ENCODE results near the gene SDHA.

SDHA gene

DNA sequence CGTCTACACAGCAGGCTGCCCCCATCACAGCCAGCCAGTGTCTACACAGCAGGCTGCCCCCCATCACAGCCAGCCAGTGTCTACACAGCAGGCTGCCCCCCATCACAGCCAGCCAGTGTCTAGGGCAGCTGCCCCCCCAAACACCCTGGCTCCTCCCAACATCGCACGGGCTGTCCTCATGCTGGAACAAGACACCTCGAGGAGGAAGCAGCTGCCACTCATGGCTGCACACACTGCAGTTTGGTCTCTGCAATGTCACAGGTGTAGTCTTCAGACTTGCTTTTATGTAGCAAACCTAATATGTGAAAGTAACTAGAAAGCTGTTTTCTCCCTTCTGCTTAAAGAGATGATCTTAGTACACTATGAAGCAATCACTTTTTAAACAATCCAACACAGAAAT lies 17.1 kb upstream of the SDHA start:
- H3K27me3 ChIP-seq (replicated peaks; ENCODE audit: control insufficient read depth, insufficient read depth, low read length) = no peaks in the 10 kb centered on the region
- H3K9me3 ChIP-seq (ENCODE audit: control insufficient read depth, low read length) = no peaks in the 10 kb centered on the region
- no peak overlapping the region for H3K4me3 ChIP-seq (ENCODE audit: low read length)
- H3K9ac ChIP-seq (ENCODE audit: low read length) = no peak overlapping the region
- H3K4me1 ChIP-seq (ENCODE audit: control insufficient read depth, insufficient read depth, low read length) = peaks cover 1% of the 10 kb centered on the region
- peaks cover 22% of the 10 kb centered on the region for H3K36me3 ChIP-seq (ENCODE audit: control insufficient read depth, insufficient read depth, low read length, severe bottlenecking)
- DNase-seq (ENCODE audit: low read depth) = no peak

DNA sequence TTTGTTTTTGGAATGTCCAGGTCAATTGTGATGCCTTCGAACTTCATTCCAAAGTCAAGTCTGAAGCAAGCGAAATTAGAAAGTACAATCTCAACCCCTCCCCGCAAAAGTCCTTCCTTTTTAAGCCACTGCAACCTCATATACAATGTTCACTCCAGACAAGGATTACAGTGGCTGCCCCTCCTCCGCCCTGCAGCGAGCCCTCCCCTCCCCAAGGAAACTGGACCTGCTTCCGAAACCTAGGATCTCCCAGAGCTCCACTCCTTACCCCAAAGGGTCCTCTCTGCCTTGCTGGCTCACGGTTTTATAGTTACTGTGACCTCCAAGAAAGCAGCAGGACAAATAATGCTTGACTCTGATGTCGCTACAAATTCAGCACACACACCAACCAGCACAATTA lies 16.4 kb upstream of the SDHA start:
- peaks cover 8% of the 10 kb centered on the region for H3K4me1 ChIP-seq (ENCODE audit: control insufficient read depth, insufficient read depth, low read length)
- H3K9ac ChIP-seq (ENCODE audit: low read length) = no peak overlapping the region
- H3K36me3 ChIP-seq (ENCODE audit: control insufficient read depth, insufficient read depth, low read length, severe bottlenecking) = peaks cover 22% of the 10 kb centered on the region
- no peak for DNase-seq (ENCODE audit: low read depth)
- H3K9me3 ChIP-seq (ENCODE audit: control insufficient read depth, low read length) = no peaks in the 10 kb centered on the region
- no peak overlapping the region for H3K4me3 ChIP-seq (ENCODE audit: low read length)
- H3K27me3 ChIP-seq (replicated peaks; ENCODE audit: control insufficient read depth, insufficient read depth, low read length) = no peaks in the 10 kb centered on the region

DNA sequence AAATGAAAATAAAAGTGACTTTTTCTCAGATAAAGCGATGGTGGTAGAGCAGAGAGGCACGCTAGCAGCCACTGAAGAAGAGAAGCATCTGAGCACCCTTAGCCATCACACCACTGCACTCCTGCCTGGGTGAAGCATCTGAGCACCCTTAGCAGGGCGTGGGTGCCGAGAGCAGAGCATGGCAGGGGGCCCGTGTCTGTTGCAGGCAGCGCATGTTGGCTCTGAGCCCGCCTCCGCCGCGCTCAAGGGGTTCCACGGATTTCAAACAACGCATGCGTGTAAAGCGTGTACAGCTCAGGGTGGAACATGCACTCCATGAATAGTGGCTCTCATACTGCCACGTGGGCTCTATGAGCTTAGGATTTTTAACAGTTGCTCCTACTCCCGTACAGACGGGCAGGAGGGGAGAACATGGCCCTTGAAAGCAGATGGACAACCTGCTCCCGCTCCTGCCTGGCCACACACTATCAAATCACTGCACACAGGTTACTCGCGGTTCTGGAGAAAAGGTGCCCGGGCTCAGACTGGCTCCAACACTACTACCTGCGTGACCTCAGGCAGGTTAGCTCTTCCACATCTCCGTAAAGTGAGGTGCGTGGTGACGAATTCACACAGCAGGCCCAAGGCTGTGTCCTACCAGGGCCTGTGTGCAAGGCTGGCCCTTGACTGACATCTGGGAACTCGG lies 14.7 kb upstream of the SDHA start:
- no peaks in the 10 kb centered on the region for H3K9me3 ChIP-seq (ENCODE audit: control insufficient read depth, low read length)
- H3K4me1 ChIP-seq (ENCODE audit: control insufficient read depth, insufficient read depth, low read length) = peaks cover 12% of the 10 kb centered on the region
- H3K4me3 ChIP-seq (ENCODE audit: low read length) = no peak overlapping the region
- DNase-seq (ENCODE audit: low read depth) = no peak
- peaks cover 22% of the 10 kb centered on the region for H3K36me3 ChIP-seq (ENCODE audit: control insufficient read depth, insufficient read depth, low read length, severe bottlenecking)
- no peaks in the 10 kb centered on the region for H3K27me3 ChIP-seq (replicated peaks; ENCODE audit: control insufficient read depth, insufficient read depth, low read length)
- no peak overlapping the region for H3K9ac ChIP-seq (ENCODE audit: low read length)

DNA sequence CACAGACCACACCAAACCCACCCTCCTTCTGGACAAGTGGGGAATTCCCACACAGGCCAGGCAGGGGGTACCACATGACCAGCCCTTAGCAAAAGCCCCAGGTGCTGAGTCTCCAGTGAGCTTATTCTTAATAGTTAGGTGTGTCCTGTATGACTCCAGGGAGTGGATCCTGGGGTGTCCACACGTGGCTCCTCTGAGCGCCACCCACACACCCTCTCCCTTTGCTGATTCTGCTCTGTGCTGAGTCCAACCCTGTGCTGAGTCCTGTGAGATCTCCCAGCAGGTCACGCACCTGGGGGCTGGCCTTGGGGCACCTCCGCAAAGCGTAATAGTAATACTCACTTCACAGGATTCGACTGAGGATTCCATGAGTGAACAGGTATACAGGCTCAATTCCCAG lies 14.1 kb upstream of the SDHA start:
- Histone ChIP-seq H3K9me3 (ENCODE audit: control insufficient read depth, low read length) (no peaks in the 10 kb centered on the region), H3K4me3 (ENCODE audit: low read length) (no peak overlapping the region), H3K9ac (ENCODE audit: low read length) (no peak overlapping the region), H3K4me1 (ENCODE audit: control insufficient read depth, insufficient read depth, low read length) (peaks cover 12% of the 10 kb centered on the region), H3K27me3 (replicated peaks; ENCODE audit: control insufficient read depth, insufficient read depth, low read length) (no peaks in the 10 kb centered on the region), H3K36me3 (ENCODE audit: control insufficient read depth, insufficient read depth, low read length, severe bottlenecking) (peaks cover 22% of the 10 kb centered on the region)
- DNase-seq (ENCODE audit: low read depth) = no peak

DNA sequence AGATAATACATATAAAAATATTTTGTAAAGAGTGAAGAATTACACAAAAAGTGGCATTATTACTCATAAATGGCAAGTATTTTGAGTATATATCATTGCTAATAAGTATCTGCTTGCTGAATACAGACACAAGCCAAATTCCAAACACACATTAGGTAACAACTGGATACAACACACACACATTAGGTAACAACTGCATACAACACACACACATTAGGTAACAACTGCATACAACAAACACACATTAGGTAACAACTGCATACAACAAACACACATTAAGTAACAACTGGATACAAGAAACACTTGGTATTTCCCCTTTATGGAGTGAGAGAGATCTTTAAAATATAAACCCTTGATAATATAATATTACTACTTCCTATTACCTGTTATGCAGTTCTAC lies 13.7 kb upstream of the SDHA start:
- H3K27me3 ChIP-seq (replicated peaks; ENCODE audit: control insufficient read depth, insufficient read depth, low read length) = no peaks in the 10 kb centered on the region
- DNase-seq (ENCODE audit: low read depth) = no peak
- no peaks in the 10 kb centered on the region for H3K9me3 ChIP-seq (ENCODE audit: control insufficient read depth, low read length)
- H3K36me3 ChIP-seq (ENCODE audit: control insufficient read depth, insufficient read depth, low read length, severe bottlenecking) = peaks cover 22% of the 10 kb centered on the region
- no peak overlapping the region for H3K4me3 ChIP-seq (ENCODE audit: low read length)
- H3K9ac ChIP-seq (ENCODE audit: low read length) = no peak overlapping the region
- H3K4me1 ChIP-seq (ENCODE audit: control insufficient read depth, insufficient read depth, low read length) = peaks cover 12% of the 10 kb centered on the region

DNA sequence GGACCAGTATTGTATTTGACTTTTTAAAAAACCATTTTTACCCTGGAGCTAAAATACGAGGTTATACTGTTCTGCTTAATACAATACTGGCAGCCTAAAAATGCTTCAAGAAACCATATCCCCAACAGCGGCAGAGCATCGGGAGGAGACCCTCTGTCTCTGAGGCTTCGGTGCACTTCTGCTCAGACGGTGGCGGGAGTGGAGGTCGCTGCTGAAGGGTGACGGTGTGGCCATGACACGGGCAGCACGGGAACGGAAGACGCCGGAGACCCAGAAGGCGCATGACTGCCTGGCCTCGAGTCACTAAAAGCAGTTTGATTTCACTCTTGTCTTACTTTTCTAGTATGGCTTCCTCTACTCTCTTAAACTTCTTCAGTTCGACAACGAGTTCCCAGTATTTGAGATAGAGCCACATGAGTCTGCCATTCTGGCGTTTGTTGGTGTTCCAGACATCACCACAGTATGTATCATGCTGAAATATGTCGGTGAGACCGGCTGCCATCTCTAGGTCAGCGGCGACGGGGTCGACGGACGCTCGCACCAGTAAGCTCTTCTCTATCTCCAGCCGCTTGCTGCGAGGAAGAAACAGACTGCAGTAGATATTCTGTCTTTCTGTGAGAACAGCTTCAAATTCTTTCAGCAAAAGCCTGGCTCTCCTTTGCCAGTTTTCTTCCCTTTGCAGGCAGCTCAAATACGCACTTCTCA lies 13.0 kb upstream of the SDHA start:
- DNase-seq (ENCODE audit: low read depth) = no peak
- peaks cover 22% of the 10 kb centered on the region for H3K36me3 ChIP-seq (ENCODE audit: control insufficient read depth, insufficient read depth, low read length, severe bottlenecking)
- no peak overlapping the region for H3K4me3 ChIP-seq (ENCODE audit: low read length)
- no peaks in the 10 kb centered on the region for H3K9me3 ChIP-seq (ENCODE audit: control insufficient read depth, low read length)
- peaks cover 12% of the 10 kb centered on the region for H3K4me1 ChIP-seq (ENCODE audit: control insufficient read depth, insufficient read depth, low read length)
- H3K27me3 ChIP-seq (replicated peaks; ENCODE audit: control insufficient read depth, insufficient read depth, low read length) = no peaks in the 10 kb centered on the region
- H3K9ac ChIP-seq (ENCODE audit: low read length) = no peak overlapping the region

DNA sequence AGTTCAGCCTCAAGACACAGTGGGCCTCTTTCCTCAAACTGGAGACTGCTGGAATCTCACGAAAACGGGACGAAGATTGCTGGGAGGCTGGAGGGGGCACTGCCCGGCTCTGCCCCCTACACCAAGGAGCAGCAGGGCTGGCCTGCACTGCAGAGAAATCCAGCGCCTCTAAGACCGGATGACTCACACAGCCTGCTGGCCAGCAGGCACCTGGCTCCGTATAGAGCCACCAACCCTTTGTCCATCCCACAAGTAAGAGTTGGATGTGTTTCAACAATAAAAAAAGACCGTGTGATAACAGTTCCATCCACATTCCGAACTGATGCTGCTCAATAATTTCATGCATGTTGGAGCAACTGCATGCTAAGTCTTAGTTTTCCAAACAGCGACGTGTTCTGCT lies 11.7 kb upstream of the SDHA start:
- Histone ChIP-seq H3K4me1 (ENCODE audit: control insufficient read depth, insufficient read depth, low read length) (peaks cover 12% of the 10 kb centered on the region), H3K9ac (ENCODE audit: low read length) (no peak overlapping the region), H3K36me3 (ENCODE audit: control insufficient read depth, insufficient read depth, low read length, severe bottlenecking) (peaks cover 22% of the 10 kb centered on the region), H3K4me3 (ENCODE audit: low read length) (no peak overlapping the region), H3K9me3 (ENCODE audit: control insufficient read depth, low read length) (no peaks in the 10 kb centered on the region), H3K27me3 (replicated peaks; ENCODE audit: control insufficient read depth, insufficient read depth, low read length) (no peaks in the 10 kb centered on the region)
- DNase-seq (ENCODE audit: low read depth) = no peak

DNA sequence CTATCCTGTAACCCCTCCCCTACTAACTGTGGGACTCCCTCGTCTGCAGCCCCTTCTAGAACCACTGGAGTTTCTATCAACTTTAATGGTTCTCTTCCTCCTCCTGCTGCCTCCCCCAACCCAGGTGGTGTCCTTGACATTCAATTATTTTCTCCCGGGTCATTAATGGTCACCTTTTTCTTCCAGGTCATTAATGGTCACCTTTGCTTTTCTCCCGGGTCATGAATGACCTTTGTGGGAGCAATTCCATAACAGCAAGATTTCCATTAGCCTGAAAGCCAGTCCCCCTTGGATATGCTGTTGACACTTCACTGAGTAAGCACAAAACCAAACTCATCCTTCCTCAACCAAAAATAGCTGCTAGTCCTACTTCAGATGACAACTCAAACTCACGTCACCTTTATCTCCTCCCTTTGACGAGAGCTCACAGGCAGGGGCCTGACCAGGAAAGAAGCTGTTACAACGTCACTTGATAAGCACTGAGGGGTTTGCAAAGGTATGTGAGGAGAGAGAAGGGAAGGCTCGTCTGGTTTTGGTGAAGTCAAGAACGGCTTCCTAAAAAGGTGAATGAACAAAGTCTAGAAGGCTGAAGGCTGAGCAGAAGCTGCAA lies 11.1 kb upstream of the SDHA start:
- Histone ChIP-seq H3K9me3 (ENCODE audit: control insufficient read depth, low read length) (no peaks in the 10 kb centered on the region), H3K4me3 (ENCODE audit: low read length) (no peak overlapping the region), H3K36me3 (ENCODE audit: control insufficient read depth, insufficient read depth, low read length, severe bottlenecking) (peaks cover 22% of the 10 kb centered on the region), H3K9ac (ENCODE audit: low read length) (no peak overlapping the region), H3K4me1 (ENCODE audit: control insufficient read depth, insufficient read depth, low read length) (peaks cover 12% of the 10 kb centered on the region), H3K27me3 (replicated peaks; ENCODE audit: control insufficient read depth, insufficient read depth, low read length) (no peaks in the 10 kb centered on the region)
- DNase-seq (ENCODE audit: low read depth) = no peak

DNA sequence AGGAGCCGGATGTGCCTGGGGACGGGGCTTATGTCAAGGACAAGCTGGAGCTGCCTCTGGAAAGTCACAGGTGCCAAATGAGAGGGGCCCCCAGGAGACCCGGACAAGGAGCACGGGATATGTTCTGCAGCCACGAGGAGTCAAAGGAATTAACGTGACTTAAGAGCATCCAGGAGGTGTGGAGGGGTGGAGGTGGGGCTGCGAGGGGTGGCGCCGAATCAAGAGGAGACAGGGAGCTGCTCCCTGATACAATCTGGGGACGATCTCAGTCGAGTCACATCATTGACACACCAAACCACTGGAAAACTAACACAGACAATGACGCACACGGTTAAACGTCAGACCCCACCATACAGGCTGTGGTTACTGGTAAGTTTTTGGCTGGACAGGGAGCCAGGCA lies 10.5 kb upstream of the SDHA start:
- no peak for DNase-seq (ENCODE audit: low read depth)
- Histone ChIP-seq H3K4me3 (ENCODE audit: low read length) (no peak overlapping the region), H3K9me3 (ENCODE audit: control insufficient read depth, low read length) (no peaks in the 10 kb centered on the region), H3K4me1 (ENCODE audit: control insufficient read depth, insufficient read depth, low read length) (peaks cover 12% of the 10 kb centered on the region), H3K9ac (ENCODE audit: low read length) (no peak overlapping the region), H3K36me3 (ENCODE audit: control insufficient read depth, insufficient read depth, low read length, severe bottlenecking) (peaks cover 22% of the 10 kb centered on the region), H3K27me3 (replicated peaks; ENCODE audit: control insufficient read depth, insufficient read depth, low read length) (no peaks in the 10 kb centered on the region)

DNA sequence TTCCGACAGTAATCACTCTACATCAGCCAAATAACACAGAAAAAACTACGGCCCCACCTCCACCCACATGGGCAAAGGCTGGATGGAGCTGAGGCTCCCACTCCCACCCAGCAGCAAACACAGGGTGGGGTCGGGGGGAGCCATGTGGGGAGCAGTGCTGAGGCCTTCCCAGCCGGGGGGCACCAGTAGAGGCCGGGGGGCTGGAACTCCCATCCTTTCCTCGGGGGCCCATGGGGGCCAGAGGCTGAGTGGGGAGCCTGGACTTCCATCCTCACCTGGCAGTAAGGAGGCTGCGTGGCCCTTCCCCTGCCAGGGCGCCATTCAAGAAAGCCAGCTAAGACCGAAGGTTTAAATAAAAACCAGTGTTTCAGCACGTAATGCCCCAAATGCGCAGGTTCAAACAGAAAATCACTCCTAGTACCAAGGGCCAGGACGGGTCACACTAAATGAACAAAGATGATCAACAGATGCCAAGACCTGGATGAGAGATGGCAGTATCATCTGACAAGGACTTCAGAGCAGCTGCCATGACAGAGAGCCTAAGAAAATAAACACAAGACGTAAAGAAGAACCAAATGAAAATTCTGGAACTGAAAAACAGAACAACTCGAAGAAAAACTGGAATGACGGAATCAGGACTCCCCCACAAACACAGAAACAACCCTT lies 9.5 kb upstream of the SDHA start:
- DNase-seq (ENCODE audit: low read depth) = no peak
- Histone ChIP-seq H3K36me3 (ENCODE audit: control insufficient read depth, insufficient read depth, low read length, severe bottlenecking) (peaks cover 17% of the 10 kb centered on the region), H3K9ac (ENCODE audit: low read length) (no peak overlapping the region), H3K9me3 (ENCODE audit: control insufficient read depth, low read length) (no peaks in the 10 kb centered on the region), H3K27me3 (replicated peaks; ENCODE audit: control insufficient read depth, insufficient read depth, low read length) (no peaks in the 10 kb centered on the region), H3K4me3 (ENCODE audit: low read length) (no peak overlapping the region), H3K4me1 (ENCODE audit: control insufficient read depth, insufficient read depth, low read length) (peaks cover 12% of the 10 kb centered on the region)

DNA sequence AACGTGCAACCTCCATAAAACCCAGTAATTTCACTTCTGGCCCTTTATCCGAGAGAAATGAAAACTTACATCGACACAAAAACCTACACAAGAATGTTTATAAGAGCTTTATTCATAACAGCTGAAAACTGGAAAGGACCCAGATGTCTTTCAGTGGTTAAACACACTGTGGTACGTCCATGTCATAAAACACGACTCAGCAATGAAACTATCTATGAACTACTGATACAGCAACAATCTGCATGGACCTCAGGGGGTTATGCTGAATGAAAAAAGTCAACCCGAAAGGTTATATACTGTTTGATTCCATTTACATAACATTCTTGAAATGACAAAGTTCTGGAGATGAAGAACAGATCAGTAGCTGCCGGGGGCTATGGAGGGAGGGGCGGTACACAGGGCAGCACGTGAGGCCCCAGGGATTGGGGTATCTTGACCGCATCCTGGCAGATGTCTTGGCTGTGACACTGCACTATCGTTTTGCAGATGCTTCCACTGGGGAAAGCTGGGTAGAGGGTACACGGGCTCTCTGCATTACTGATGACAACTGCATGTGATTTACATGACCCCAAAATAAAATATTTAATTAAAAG lies 4.2 kb upstream of the SDHA start:
- Histone ChIP-seq H3K4me1 (ENCODE audit: control insufficient read depth, insufficient read depth, low read length) (peaks cover 3% of the 10 kb centered on the region), H3K9ac (ENCODE audit: low read length) (no peak overlapping the region), H3K27me3 (replicated peaks; ENCODE audit: control insufficient read depth, insufficient read depth, low read length) (no peaks in the 10 kb centered on the region), H3K9me3 (ENCODE audit: control insufficient read depth, low read length) (no peaks in the 10 kb centered on the region), H3K4me3 (ENCODE audit: low read length) (no peak overlapping the region), H3K36me3 (ENCODE audit: control insufficient read depth, insufficient read depth, low read length, severe bottlenecking) (peaks cover 8% of the 10 kb centered on the region)
- no peak for DNase-seq (ENCODE audit: low read depth)
